Psoas muscle (tissue), 8 donors: ENCODE results near the gene NSD2. TPM values are rescaled to one million over a fixed set of nuclear protein-coding genes. Genes with fewer than 3 reads are reported as not detected.
A peak's percentile ranks its signal among the peaks of the same experiment; 100 is the strongest.

Experiments used
- ATAC-seq, 4 donors: fragments of 200-7000 bp; cut with Tn5 transposase; one replicate each; pipeline ENCODE4 v1.9.1; 2020; ENCODE audit warnings: moderate library complexity in 3 of 4, mild to moderate bottlenecking in 2 of 4
- DNase-seq, 2 donors: peaks; one replicate each; pipeline ENCODE4 v3.0.0-alpha.2; 2020
- H3K27ac ChIP-seq: fragments of 200-600 bp; one replicate; pipeline ENCODE4 v1.8.0; 2022
- H3K27me3 ChIP-seq, 3 donors: fragments of 200-600 bp in 1 of 3; one replicate each; pipeline versions ENCODE4 v1.6.1 to v1.8.0; 2013 to 2022; ENCODE audit warnings: low read length in 2 of 3, mild to moderate bottlenecking in 2 of 3, moderate library complexity in 1 of 3; ENCODE audit not compliant: insufficient read depth in 3 of 3
- H3K36me3 ChIP-seq, 2 donors: fragments of 200-600 bp in 1 of 2; one replicate each; pipeline versions ENCODE4 v1.6.1 to v1.8.0; 2013 to 2022; ENCODE audit warnings: low read depth in 1 of 2, mild to moderate bottlenecking in 1 of 2, moderate library complexity in 1 of 2; ENCODE audit not compliant: insufficient read depth in 1 of 2
- H3K4me1 ChIP-seq: fragments of 200-600 bp; one replicate; pipeline ENCODE4 v1.8.0; 2022
- H3K4me3 ChIP-seq: fragments of 200-600 bp; one replicate; pipeline ENCODE4 v1.8.0; 2022; ENCODE audit warnings: mild to moderate bottlenecking
- H3K9me3 ChIP-seq: fragments of 200-600 bp; one replicate; pipeline ENCODE4 v1.8.0; 2022
- CTCF ChIP-seq: fragments of 200-600 bp; IDR thresholded peaks from one replicate; pipeline ENCODE4 v1.8.0; 2022; ENCODE audit warnings: antibody characterized with exemption
- WGBS, 3 donors: extraction: QIAGEN DNeasy Blood & Tissue Kit; methylation state at CpG; one replicate each; pipeline versions ENCODE4 v1.1.6 to v1.1.7; 2013; 5-methylcytosine and 5-hydroxymethylcytosine counted together
- intact Hi-C, 2 donors: fragments of 100-400 bp; cut with DNase I; formaldehyde crosslinking; loops; one replicate each; pipeline versions ENCODE4 v1.11.0 to v1.14.2; 2022
- polyA plus RNA-seq, 3 donors: library from polyadenylated mRNA; stranded (reverse); fragments of 200-250 nt; gene quantifications; one replicate each; pipeline ENCODE4 v1.2.3, GENCODE V29; 2013
- total RNA-seq, 4 donors: library from RNA; stranded (reverse); fragmentation: NEBNext Ultra II Directional in 2 of 4; extraction: Animal tissue kit (Norgen Biotek cat#: 25700) in 2 of 4; gene quantifications; one replicate each; pipeline versions ENCODE4 v1.2.1 to v1.2.4, GENCODE V29; 2021 to 2023
- donor health status: healthy with polysubstance abuse.
- donor health status: DM: no; HTN: no; CAD: no; lungs with moderate emphysema.
- donor health status: Bipolar disorder and iron deficiency.
- donor health status: healthy.
- donor health status: DM: yes; HTN: yes; CAD: no.
- donor health status: DM: no; HTN: no; CAD: no.
- donor health status: DM: no; HTN: no; CAD: no.
- donor health status: DM: yes; HTN: yes; CAD: no.

Gene NSD2
- total and polyA plus RNA-seq, 7 donors = 5.6 to 36.0 (median 21.2) TPM

- WGBS, 3 donors = 89 to 94% (median 93%) methylated on average over 6 of the region's 6 CpGs
- Histone ChIP-seq H3K36me3 (peaks cover 0 to 38% of the 10 kb centered on the region in 2 donors), H3K27ac (no peak overlapping the region), H3K4me3 (no peak overlapping the region), H3K9me3 (no peaks in the 10 kb centered on the region), H3K4me1 (no peaks in the 10 kb centered on the region), H3K27me3 (no peaks in the 10 kb centered on the region)
- no peak for TF ChIP-seq CTCF
- ATAC-seq (no peak), DNase-seq (peak in 1 of 2 donors; percentile 11)
- intact Hi-C loops = no loop called here
These were observed 99.7 kb downstream of the NSD2 start for GRCh38 chr4:1970926-1971325.

- 96 to 97% (median 97%) methylated on average over 16 of the region's 16 CpGs for WGBS, 3 donors
- no peak overlapping the region for H3K4me3 ChIP-seq
- no peaks in the 10 kb centered on the region for H3K27me3 ChIP-seq
- no peaks in the 10 kb centered on the region for H3K4me1 ChIP-seq
- H3K9me3 ChIP-seq = no peaks in the 10 kb centered on the region
- DNase-seq (peak in 1 of 2 donors; percentile 28), ATAC-seq (no peak)
- H3K36me3 ChIP-seq = peaks cover 0 to 42% of the 10 kb centered on the region in 2 donors
- intact Hi-C loops = no loop called here
- TF ChIP-seq CTCF = no peak
- no peak overlapping the region for H3K27ac ChIP-seq
These were observed 100.4 kb downstream of the NSD2 start for GRCh38 chr4:1971456-1972200.

- ATAC-seq (no peak), DNase-seq (peak in 1 of 2 donors; percentile 14)
- H3K27ac ChIP-seq = no peak overlapping the region
- no peak overlapping the region for H3K4me3 ChIP-seq
- intact Hi-C loops = no loop called here
- WGBS, 3 donors = 92 to 97% (median 93%) methylated on average over 10 of the region's 10 CpGs
- H3K27me3 ChIP-seq = no peaks in the 10 kb centered on the region
- H3K36me3 ChIP-seq = peaks cover 0 to 49% of the 10 kb centered on the region in 2 donors
- no peaks in the 10 kb centered on the region for H3K4me1 ChIP-seq
- TF ChIP-seq CTCF = no peak
- no peaks in the 10 kb centered on the region for H3K9me3 ChIP-seq
These were observed 101.2 kb downstream of the NSD2 start for GRCh38 chr4:1972414-1972813.

- TF ChIP-seq CTCF = no peak
- H3K27ac ChIP-seq = no peak overlapping the region
- no peaks in the 10 kb centered on the region for H3K4me1 ChIP-seq
- WGBS, 3 donors = 76 to 88% (median 83%) methylated on average over 12 of the region's 12 CpGs
- no peaks in the 10 kb centered on the region for H3K27me3 ChIP-seq
- H3K9me3 ChIP-seq = no peaks in the 10 kb centered on the region
- H3K4me3 ChIP-seq = no peak overlapping the region
- peak in 1 of 2 donors; percentile 35 for DNase-seq
- H3K36me3 ChIP-seq = peaks cover 0 to 50% of the 10 kb centered on the region in 2 donors
- intact Hi-C loops = no loop called here
- no peak for ATAC-seq
These were observed 102.0 kb downstream of the NSD2 start for GRCh38 chr4:1973218-1973617.
